Middle frontal gyrus (tissue), 1 donor: ENCODE results near the gene TBK1.
A peak's percentile ranks its signal among the peaks of the same experiment; 100 is the strongest.
"Not testable (repeated sequence)": the region's sequence is repeated elsewhere in the genome, so short reads cannot be mapped to it uniquely, and the experiment has no call there.

ENCODE experiments used
- DNase-seq: peaks from one replicate; pipeline ENCODE4 v3.0.0-alpha.2; 2015; ENCODE audit warnings: low spot score; ENCODE audit errors: extremely low spot score

Gene TBK1

GRCh38 chr12:64496839-64497400 is 45.0 kb downstream of the TBK1 start:
- DNase-seq, result no peak

- no peak for DNase-seq
These were observed 45.6 kb downstream of the TBK1 start for GRCh38 chr12:64497484-64497883.

DNA sequence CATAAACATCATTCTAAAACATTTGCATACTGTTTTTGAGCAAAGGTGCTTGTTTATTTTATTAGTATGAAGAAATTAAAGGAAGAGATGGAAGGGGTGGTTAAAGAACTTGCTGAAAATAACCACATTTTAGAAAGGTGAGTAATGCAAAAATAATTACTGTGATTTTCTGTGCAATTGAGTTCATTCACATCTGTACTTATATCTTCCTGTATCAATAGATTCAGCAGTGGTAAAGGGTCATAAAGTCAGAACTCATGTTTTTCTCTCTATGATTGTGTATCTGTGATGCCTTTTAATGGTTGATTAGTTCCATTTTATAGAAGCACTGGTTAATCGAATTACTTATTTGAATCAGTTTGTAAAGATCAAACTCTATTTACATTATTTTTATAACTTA is 46.0 kb downstream of the TBK1 start:
- DNase-seq, result no peak

DNA sequence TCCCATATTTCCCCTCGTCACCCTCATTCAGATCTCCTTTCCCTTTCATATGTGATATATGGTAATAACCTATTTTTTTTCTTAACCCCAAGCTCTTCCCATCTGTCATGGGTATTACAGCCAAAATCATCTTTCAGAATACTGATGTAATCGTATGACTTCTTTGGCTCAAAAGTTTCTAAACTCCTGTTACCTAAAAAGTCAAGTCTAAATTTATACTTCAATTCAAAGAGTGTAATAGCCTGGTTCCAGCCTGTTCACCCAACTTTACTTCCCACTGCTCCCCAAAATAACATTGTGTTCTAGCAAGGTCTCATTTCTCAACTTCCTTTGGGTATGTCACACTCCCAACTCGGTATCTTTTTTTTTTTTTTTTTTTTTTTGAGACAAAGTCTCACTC is 48.5 kb downstream of the TBK1 start:
- DNase-seq, result peak; percentile 13

GRCh38 chr12:64501486-64501885 is 49.6 kb downstream of the TBK1 start:
- no peak for DNase-seq

DNA sequence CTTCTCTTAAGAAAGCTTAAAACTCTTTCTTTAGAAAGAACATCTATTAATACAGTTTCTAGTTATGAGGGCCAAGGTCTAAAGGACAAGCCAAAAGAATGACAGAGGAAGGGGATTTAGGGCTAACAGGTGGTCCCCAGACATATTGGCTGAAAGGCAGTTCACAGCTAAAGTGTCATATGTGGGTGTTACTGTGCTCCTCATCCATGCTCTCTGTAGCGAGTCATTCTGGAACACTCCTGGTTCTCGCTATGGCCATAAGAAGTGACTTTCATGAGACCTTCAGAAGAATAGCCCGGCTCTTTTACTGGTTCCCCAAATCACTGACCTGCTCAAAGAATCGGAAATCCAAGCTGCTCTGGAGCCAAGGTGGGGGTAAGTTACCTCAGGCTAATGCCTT is 55.0 kb downstream of the TBK1 start:
- DNase-seq, result no peak

DNA sequence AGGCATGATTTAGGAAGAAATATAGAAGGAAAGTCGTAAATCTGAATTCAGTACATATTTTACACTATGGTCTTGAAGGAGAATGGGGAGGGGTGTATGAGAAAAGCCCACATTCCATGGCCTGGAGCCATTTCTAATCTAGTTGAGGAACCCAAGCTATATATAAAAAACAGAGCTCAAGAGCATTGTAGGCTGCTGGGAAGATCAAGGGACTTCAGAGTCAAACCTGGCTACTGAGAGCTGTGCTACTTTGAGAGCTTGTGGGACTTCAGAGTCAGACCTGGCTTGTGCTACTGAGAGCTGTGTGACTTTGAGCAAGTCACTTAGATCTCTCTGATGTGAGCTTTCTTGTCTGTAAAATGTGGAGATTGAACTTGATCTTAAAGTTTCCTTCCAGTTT is 58.7 kb downstream of the TBK1 start:
- DNase-seq, result no peak

DNA sequence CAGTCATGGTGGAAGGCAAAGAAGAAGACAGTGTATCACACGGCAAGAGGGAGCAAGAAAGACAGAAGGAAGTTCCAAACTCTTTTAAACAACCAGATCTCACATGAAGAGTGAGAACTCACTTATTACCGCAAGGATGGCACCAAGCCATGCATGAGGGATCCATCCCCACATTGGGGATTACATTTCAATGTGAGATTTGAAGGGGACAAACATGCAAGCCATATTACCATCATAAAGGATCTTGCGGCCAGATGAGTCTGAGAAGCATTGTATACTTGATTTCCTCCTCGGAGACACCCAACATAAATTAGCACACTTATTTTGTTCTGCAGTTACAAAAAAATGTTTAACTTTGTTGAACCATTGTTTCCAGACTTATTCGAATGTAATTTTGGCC is 66.5 kb downstream of the TBK1 start:
- no peak for DNase-seq

- DNase-seq, result no peak
These were observed 69.9 kb downstream of the TBK1 start for GRCh38 chr12:64521833-64522232.

DNA sequence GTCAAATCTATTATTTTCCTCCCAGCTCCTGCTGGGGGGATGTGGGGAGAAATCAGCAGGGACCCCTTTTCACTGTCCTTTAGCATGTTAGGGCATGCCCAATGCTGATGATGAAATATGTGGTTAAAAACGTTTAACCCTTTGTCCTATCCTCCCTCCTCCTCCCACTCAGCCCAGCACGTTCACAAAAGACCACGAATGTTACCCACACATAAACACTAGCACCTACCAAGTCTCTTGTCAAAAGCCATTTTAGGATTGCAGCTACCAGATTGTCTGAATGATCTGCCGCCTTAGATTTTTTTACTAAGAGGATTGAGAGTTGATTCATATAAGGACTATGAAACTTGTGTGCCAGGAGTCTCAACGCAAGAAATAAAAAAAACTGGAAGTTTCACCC is 70.4 kb downstream of the TBK1 start:
- no peak for DNase-seq

DNA sequence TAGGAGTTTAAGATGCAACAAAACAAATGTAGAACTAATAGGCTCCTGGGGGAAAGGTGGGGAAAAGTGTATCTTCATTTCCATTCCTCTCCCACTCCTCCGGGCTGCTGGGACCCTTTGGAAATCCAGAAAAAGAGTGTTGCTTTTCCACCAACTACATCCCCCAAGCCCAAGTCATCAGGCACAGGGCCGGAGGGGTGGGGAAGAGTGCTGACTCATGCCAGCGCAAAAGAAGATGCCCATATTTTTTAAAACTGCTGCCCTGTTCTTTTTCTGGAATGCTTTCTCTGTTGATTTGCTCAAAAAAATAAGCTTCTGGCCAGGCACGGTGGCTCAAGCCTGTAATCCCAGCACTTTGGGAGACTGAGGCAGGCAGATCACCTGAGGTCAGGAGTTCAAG is 70.9 kb downstream of the TBK1 start:
- no peak for DNase-seq

DNA sequence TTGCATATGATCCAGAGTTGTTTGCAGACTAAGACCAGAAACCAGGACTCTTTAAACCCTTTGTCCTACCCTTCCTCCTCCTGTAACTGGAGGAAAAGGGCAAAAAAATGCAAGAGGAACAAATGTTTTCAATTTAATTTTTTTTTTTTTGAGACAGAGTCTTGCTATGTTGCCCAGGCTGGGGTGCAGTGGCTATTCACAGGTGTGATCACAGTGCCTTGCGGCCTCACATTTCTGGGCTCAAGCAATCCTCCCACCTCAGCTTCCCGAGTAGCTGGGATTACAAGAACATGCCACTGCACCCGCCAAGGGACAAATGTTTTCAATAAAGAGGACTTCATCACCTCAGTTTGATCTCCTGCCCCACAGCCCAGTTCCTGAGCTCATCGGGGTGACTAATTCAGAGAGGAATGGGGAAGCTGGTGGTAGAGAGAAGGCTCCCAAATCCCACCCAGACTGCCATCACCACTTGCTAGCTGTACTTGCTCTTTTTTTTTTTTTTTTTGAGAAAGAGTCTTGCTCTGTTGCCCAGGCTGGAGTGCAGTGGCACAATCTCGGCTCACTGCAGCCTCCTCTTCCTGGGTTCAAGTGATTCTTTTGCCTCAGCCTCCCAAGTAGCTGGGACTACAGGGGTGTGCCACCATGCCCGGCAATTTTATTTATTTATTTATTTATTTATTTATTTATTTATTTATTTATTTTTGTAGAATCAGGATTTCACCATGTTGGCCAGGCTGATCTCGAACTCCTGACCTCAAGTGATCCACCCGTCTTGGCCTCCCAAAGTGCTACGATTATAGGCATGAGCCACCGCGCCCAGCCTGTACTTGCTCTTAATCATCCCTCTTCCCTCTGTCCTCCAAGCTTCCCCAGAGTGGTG is 71.9 kb downstream of the TBK1 start:
- not testable (repeated sequence) for DNase-seq

DNA sequence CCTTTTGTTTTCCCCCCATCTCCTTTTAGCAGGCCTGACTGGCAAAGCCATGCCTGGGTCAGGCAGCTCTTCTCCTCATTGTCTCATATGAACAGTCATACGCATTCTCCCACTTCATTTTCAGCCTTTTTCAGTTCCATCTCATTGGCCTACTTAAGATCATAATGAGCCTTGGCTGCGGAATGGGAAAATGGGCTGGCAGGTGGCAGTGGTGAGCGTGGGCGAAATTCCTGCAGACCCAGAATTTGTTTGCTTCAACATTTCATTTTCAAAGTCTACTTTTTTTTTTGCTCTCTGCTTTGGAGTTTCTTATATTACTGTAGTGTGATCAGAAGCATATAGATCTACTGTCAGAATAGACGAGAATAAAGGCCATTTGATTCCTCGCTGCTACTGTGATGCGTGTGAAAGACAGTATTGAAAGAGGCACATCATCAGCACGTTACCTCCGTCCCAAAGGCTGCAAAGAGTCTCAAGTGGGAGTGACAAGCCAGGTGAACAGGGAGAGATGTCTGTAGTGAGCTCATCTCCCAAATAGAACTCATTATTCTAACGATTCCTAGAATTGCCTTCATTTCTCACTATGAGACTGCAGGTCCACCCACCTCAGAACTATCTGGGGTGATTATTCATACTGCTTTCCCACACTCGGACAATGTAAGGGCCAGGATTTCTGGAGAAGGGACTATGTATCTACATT is 73.7 kb downstream of the TBK1 start:
- DNase-seq, result peak; percentile 34

GRCh38 chr12:64526859-64527258 is 74.9 kb downstream of the TBK1 start:
- no peak for DNase-seq

DNA sequence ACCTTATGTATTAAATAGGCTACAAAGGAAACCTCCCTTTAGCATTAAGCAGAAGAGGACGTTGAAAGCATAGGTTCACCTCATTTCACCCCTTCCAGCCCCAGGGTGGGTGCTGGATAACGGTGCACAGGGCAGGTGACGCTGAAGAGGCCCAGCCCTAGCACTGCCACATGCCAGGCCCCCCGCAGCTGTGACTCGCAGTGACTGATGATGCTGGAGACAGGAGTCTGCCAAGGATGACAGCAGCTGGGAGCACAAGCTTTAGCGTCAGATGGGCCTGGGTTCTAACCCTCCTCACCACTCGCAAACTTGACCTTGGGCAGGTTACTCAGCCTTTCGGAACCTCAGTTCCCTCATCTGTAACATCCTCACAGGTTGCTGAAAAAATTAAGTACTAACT is 76.7 kb downstream of the TBK1 start:
- no peak for DNase-seq

DNA sequence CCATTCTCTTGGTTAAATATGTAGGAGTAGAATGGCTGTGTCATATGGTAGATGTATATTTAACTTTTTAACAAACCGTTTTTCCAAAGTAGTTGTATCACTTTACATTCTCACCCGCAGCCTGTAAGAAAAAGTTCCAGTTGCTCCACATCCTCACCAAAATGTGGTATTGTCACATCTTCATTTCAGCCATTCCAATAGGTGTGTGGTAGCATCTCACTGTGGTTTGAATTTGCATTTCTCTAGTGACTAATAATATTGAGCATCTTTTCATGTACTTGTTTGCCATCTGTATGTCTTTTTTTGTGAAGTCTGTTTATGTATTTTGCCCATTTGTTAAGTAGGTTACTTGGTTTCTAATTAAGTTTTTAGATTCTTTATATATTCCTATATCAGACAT is 78.6 kb downstream of the TBK1 start:
- no peak for DNase-seq

DNA sequence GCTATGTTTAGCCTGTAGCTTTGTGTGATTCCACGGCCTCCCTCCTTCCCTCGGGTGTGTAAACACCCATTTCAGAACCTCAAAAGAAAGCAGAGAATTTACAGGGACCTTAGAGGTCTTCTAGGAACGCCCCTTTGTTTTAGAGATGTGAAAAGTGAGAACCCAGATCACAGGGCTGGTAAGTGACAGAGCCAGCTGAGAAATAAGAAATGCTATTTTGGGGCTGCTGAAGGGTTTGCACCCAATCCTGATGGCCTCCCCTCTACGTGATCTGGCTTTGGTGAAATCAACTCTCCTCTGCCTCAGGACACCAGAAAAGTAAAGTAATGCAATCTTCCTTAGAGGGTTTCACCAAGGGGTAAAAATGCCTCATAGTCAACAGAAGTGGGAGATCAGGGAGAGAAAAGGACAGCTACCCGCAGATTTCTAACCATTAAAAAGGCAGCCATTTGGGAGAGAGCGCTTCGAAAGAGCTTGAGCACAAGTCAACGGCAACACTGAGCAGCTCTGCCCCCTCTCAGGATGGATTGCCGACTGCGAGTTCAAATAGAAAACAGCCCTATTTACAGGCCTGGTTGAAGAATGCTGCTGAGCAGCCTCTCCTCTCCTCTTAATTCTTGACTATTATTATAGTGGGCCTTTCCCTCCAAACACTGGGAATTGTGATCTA is 79.9 kb downstream of the TBK1 start:
- DNase-seq, result no peak

GRCh38 chr12:64532734-64533351 is 80.9 kb downstream of the TBK1 start:
- DNase-seq, result no peak

GRCh38 chr12:64534672-64535199 is 82.8 kb downstream of the TBK1 start:
- no peak for DNase-seq

GRCh38 chr12:64538121-64538520 is 86.2 kb downstream of the TBK1 start:
- DNase-seq, result no peak

GRCh38 chr12:64542409-64543047 is 90.6 kb downstream of the TBK1 start:
- not testable (repeated sequence) for DNase-seq
